DOHH2 (cell line): ENCODE measurements around the gene GNRHR.

Experiments
- EZH2phosphoT487 ChIP-seq: fragments of 200-600 bp; sonication (generic); IDR thresholded peaks from 2 replicates; pipeline ENCODE4 v1.6.1; 2017; ENCODE audit warnings: borderline replicate concordance, mild to moderate bottlenecking, antibody characterized with exemption, low read length, moderate library complexity, mixed read lengths
- TF ChIP-seq, protein P1 (sequence below): fragments of 200-600 bp; sonication (generic); IDR thresholded peaks from one replicate; pipeline ENCODE4 v1.5.1; 2014; ENCODE audit warnings: antibody characterized with exemption, mild to moderate bottlenecking, low read depth, low read length; ENCODE audit not compliant: poor library complexity, severe bottlenecking

DNA sequence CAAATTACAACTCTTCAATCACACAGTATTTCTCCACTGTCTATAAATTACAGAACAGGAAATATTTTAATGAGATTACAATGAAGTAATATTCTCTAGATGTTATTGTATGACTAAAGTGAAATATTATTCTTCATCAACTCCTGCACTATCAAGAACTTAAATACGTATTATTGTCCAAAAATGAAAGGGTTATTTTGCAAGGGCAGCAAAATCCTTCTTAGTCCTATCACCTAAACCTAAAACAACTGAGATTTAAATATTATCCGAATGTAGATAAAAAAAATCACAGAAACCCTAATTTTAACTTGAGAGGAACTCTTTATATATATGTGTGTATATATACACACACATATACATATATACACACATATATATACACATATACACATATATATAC, 58.1 kb downstream of the GNRHR start:
- TF ChIP-seq, protein P1, sequence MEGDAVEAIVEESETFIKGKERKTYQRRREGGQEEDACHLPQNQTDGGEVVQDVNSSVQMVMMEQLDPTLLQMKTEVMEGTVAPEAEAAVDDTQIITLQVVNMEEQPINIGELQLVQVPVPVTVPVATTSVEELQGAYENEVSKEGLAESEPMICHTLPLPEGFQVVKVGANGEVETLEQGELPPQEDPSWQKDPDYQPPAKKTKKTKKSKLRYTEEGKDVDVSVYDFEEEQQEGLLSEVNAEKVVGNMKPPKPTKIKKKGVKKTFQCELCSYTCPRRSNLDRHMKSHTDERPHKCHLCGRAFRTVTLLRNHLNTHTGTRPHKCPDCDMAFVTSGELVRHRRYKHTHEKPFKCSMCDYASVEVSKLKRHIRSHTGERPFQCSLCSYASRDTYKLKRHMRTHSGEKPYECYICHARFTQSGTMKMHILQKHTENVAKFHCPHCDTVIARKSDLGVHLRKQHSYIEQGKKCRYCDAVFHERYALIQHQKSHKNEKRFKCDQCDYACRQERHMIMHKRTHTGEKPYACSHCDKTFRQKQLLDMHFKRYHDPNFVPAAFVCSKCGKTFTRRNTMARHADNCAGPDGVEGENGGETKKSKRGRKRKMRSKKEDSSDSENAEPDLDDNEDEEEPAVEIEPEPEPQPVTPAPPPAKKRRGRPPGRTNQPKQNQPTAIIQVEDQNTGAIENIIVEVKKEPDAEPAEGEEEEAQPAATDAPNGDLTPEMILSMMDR = no peak
- TF ChIP-seq EZH2phosphoT487 = no peak
